GM18499 (cell line): ENCODE data around the gene LEF1.
"Not testable (repeated sequence)": the region's sequence is repeated elsewhere in the genome, so short reads cannot be mapped to it uniquely, and the experiment has no call there.

Source experiments
- ATAC-seq: cut with Tn5 transposase; IDR thresholded peaks from one replicate; pipeline ENCODE4 v1.9.1; 2021; ENCODE audit warnings: moderate number of reproducible peaks; ENCODE audit not compliant: insufficient read depth, unreplicated experiment

The LEF1 gene

DNA sequence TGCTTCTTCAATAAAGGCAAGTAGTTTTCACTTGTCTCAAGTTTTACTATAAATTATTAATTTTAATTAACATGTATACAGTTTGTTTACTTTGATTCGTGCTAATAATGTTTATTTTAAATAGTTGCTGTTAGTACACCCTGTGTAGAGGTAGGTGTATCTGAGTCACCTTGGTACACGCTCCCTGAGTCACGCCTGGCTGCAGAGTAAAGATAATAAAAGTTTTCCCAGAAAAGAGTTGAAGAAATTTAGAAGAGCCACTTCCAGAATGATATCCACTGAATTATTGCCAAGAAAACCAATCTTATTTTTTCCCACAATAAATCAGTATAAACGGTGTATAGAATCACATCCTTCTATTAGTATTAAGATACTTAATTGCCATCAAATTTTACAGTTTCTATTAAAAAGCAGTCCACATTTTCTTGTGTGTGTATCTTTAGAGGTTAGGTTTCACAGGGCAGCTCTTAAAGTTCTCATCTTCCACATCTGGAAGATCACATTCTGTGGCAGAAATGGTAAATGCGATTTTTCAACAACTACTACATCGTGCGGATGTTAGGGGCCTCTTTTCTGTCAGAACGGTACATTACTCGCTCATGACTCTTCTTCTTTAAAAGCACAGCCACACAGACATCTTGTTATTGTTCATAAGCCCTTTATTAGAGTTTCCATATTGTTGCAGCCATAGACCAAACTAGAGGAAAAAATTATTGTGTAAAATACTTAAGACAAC lies 123.6 kb downstream of the LEF1 start:
- ATAC-seq, result no peak

DNA sequence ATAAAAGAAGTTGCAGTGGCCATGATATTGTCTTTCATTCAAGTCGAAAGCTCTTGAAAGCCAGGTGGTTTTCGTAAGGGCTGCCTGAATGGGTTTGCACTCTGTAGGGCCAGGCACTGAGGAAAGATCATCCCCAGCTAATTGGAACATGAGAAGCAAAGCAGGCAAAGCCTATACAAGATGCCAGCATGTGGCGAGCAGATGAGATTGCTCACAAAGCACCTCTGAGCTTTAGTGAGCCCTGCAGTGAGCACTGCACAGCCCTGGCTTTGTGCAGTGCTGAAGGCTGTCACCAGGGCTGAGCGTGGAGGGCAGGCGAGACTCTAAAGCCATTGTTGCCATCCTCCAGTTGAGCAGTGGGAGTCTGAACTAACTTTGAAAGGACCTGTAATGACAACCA lies 125.2 kb downstream of the LEF1 start:
- ATAC-seq, result no peak

DNA sequence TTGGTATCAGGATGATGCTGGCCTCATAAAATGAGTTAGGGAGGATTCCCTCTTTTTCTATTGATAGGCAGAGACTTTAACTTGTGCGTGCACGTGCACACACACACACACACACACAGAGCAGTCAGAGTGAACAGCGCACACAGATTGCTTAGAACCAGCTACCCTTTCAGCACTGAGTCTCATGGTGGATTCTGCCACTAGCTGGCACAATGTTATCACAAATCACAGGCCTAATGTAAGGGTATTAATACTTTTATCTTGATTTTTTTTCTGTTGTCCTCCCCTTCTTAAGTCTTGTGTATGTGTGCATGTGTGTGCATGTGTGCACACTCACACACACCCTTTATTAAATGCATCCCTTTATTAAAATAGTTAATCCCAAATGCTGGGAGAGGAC lies 125.8 kb downstream of the LEF1 start:
- no peak for ATAC-seq

DNA sequence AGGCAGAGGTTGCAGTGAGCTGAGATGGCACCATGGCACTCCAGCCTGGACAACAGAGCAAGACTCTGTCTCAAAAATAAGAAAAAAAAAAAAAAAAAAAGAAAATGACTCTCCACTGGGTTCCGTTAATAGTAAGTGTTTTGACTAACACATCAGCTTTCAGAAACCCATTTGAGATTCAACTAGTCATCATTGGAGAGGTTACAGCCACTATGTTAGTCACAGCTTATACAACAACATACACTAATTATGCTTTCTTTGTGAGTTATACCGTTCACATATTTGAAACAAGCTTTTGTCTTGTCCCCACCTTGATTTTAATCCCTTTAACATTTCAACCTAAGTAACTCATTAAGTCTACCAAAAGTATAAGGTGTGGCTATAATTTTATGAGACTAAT lies 130.8 kb downstream of the LEF1 start:
- ATAC-seq, result no peak

DNA sequence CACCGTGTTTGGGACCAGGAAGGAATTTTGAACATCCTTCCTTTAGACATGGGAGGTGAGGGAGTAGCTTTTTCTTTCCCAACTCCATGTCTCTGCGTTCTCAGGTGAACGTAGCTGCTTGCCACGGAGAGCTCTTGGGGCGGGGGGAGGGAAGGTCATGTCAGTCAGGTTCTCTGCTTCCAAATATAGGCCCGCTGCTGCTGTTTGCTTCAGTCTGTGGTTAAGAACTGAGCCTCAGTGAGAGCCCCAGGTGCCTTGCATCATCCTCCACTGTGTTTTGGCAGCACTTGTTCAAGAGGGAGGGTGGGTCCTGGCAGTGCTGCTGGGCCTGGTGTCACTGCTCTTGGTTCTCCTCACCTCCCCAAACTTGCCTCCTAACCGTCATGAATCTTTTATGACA lies 132.5 kb downstream of the LEF1 start:
- ATAC-seq, result no peak

DNA sequence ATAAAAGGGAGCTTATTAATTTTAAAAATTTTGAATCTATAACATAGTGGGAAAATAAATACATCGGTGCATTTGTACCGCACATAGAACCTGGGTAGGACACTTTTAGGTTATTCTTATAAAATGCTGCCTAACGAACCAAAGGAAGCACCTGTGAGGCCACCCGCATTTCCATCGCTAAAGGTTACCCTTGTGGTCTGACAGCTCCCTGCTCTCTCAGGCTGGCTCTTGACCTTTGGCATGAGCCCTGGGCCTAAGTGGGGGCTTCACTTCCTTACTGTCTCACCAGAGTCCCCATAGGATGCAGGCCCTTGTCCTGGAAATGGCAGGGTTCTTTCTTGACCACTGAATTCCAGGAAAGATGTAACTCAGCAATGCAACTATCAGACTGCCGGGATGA lies 133.0 kb downstream of the LEF1 start:
- no peak for ATAC-seq

DNA sequence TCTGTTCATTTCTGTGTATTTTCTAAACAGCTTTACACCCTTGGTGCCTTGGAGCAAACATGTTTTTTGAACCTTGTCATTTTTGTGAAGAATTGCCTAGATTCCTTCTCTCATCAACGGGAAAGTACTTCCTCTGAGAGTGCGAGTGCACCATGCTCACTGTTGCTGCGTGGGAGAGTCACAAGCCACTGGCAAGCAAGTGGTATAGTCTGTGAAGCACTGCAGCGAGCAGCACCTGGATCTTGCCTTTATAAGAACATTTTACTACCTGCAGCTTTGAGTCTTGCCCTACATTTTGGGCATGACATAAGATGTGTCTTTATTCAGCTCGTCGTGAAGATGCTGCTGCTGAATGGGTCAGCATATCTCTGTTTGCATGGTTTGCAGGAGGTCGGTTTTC lies 134.2 kb downstream of the LEF1 start:
- no peak for ATAC-seq

DNA sequence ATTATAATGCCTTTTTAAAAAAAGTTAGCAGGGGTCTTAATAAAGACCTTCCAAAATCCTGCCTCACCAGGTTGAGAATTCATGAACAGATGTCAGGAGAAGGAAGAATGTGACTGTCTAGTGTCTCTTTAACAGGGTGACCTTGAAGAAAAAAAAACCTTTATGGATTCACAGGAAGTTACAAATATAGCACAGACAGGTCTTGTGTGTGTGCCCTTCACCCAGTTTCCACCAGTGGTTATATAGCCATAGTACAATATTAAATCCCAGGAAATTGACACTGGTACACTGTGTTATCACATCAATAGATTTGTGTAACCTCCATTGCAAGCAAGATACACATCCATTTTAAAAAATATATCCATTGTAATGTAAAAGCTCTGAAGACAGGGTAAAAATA lies 135.4 kb downstream of the LEF1 start:
- ATAC-seq, result no peak

DNA sequence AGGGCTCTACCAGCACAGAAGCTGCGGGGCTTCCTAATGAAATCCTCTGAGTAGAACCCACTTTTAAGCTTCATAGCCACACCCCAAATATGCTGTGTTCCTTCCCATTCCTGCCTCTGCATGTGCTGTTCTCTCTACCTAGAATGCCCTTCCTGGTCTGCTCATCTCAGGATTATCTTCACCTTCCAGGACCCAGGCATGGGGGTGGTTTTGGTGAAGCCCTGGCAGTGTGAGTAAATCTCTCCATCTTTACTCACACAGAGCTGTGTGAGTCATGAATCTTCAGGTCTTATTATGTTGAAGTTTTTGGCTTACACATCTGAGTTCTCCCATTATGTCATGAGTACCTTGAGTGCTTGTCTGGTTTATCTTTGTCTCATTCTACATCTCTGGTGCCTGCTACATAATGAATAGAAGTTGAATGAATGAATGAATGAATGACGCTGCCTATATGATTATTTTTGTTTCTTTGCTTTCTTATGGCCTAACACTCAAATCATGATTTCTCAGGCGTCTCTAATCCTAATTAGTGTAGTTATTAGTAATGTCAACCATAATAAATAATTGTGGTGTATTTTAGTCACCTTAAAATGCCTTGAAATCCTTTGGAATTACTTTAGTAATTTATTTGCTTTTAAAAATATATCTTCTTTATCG lies 137.2 kb downstream of the LEF1 start:
- no peak for ATAC-seq

DNA sequence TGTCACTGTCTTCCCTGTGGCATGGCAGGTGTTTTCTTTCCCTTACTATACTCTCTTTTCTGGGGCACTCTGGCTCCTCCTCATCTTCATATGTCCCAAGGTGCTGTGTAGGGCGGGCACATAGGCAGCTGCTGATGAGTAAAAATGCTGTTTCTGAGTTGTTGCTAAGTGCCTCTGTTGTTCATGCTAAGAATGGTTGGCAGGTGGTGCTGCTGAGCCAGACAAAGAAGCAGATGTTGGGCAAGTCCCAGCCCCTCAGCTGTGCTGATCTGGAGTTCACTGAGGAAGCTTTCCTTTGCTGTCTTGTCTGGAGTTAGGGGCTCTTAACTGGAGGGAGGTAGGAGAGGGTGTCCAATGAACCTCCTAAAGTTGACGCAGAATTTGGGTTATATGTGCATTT lies 138.4 kb downstream of the LEF1 start:
- peak; percentile 86 for ATAC-seq

DNA sequence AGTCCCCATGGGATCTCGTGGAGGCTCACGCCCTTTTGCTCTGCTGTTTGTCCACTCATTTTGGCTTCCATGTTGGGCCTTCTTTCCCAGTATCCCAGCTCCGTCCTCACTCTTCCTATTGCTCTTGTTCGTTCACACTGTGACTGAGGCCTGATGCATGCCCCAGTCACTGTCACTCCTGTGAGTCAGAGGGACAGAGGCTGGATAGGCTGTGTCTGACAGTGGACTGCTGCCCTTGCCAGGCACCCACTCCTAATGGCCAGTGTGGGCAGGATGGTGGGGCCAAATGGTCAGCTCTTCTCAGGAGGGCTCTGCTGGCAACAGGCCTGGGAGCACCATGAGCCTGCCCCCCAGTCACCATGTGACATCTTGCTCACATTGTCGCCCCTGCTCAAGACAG lies 139.0 kb downstream of the LEF1 start:
- no peak for ATAC-seq

DNA sequence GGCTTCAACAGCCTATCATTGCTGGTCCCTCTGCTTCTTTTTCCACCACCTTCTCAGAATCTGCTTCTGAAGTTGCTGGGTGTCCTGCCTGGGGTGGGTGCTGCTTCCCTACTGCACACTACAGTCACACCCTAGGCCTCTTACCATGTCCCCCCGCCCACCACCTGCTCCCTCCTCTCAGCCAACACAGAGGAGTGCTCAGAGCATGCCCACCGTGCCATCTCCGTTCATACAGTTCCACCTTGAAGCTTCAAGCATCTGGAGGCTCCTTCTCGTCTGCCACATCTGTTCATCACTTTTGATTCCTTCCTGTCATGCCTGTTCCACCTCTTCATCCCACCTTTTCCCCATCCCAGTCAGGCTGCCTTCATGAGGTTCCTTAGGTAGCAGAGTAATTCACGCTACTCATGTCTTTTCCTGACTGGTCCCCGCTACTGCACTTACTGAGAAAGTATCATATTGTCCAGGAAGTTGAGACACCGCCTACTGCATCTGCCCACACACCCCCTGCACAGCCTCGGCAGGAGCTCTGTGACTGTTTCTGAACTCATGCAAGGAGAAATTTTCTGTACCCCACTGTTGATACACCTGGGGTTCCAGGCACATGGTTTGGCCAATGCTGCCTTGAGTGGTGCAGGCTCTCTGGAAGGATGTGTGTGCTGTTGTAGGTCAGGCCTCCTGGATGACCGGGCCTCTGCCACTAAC lies 139.6 kb downstream of the LEF1 start:
- no peak for ATAC-seq

DNA sequence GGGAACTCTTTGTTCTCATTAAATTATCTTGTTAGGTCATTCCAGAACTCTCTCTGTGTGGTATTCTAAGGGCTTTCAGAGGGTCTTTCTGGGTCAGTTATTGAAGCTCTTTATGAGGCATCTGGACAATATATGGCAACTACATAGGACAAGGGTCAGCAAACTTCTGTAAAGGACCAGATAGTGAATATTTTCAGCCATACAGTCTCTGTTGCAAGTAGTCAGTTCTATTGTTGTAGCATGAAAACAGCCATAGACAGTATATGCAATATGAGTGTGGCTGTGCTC lies 143.9 kb downstream of the LEF1 start:
- no peak for ATAC-seq

DNA sequence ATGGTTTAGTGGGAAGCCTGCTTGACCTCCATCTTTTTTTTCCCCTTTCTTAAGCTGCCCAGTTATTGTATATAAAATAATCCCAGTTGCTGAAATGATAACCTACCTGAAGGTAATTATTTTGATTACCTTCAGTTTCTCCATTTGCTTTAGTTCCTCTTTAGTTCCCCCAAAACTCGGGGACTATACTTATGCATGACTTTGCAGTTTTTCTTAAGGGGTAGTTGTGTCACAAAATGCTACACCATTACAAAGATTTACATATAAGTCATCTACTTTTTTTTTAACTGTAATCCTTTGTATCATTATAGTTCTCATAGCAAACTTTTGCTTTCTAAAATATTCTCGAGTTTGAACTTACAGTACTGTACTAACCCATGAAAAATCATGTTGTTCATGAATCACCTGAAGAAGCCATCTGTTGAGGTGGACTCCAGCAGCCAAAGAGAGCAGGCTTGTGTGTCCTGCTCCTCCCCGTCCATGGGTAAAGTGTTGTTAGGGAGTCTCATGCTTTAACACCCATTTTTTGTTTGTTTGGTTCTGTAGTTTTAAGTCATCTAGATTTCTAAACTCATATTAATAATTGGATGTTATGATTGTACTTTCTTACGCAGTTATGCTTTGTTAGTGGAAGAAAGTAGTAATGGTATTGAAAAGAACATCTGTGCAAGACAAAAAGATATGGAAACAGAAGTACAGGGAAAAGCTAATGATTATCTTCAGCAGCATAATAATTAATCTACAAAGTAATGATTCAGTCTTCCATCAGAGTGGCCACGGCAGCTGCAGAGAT lies 144.5 kb downstream of the LEF1 start:
- no peak for ATAC-seq

DNA sequence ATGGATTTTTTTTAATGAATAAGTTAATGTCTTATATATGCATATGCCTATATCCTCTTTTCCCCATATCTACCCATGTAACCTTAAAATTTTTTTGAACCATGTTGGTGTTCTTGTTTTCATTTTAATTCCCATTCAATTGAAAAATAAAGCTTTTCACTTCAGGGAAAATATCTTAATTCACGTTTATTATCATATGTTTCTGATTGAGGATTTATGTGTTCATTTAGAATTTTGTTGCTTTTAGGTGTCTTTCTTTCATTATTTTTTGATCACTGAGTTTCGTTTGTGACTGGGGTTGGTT lies 149.9 kb downstream of the LEF1 start:
- ATAC-seq, result no peak

DNA sequence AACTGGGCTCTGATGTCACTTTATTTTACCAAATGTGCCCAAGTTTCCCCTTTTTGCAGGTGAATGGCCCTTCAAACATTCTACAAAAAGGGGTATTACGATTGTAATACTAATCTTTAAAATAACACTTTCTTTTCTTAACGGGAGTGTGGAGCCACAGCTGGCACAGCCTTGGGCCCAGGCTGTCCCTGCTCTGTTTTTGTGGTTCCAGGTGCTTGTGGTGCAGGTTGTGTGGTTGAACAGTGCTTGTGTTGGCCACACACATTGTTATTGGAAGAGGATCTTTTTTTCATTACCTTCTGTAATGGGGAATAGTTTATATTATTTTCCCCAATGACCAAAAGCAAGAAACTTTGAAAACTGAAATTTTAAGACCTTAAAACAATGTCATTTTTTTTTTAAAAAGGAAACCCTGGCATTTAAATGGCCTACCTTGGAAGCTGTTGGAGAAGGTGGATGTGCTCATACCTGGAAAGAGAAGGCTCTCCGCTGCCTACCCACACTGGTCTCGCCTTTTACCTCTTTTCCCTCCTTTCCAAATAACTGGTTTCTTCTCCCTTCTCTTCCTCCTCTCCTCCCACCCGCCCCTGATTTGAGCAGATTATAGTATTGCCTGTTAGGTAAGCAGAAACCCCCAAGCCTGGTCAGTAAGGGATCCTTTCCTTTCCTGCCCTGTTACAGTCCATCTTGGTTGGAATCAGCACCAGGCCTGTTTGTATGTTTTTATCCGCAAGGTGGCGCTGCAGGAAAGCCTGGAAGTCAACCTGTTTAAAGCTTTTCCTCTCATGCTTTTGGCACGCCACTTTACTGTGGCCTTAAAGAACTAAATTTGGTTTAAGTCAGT lies 150.5 kb downstream of the LEF1 start:
- ATAC-seq, result peak; percentile 78

DNA sequence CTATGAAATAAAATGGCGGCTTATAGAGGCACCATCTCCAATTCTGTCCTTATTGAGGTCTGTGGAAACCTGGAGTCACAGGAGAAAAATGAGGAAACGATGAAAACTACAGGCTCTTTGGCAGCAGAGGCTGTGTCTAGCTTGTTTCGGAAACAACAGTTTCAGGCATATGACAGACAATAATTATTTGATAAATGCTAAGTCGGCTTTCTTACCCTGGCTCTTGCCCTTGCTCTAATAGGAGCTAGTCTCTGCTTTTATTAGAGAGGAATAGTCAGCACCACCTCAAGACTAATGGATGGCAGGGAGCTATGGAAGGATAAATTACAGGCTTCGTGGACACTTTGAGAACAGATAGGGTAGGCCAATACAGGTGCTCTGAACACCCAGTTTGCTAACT lies 154.8 kb downstream of the LEF1 start:
- ATAC-seq, result no peak

DNA sequence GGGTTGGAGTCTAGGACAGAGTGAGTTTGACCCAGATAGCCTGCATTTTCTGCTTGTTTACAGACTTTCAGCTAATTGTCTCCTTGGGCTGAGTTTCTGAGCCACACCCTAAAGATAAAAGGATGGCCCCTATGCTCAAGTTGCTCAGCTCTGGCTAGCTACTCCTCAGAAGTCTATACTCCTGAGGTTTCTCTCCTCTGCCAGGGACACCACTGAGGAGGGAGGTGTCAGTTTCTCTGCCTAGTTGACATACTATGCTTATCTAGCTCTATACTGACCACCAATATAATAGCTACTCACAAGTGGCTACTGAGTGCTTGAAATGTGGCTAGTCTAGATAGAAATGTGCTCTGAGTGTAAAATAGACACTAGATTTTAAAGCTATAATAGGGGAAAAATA lies 155.4 kb downstream of the LEF1 start:
- ATAC-seq, result no peak

DNA sequence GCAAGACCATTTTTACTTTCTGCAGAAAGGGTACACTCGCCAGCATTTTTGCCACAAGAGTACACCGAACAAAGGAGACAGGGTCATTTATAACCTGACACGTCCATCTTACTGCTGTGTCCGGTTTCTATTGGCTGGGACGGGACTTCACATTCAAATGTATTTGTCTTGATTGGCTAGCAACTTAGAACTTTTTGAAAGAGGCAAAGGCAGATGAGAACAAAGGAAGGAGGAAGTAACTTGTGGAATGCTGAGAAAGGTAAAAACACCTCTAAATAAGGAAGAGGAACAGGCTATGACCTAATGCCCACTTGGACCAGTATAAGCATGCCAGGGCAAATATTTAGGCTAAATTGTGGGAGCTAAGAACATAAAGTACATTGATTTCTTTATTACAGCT lies 156.3 kb downstream of the LEF1 start:
- not testable (repeated sequence) for ATAC-seq

DNA sequence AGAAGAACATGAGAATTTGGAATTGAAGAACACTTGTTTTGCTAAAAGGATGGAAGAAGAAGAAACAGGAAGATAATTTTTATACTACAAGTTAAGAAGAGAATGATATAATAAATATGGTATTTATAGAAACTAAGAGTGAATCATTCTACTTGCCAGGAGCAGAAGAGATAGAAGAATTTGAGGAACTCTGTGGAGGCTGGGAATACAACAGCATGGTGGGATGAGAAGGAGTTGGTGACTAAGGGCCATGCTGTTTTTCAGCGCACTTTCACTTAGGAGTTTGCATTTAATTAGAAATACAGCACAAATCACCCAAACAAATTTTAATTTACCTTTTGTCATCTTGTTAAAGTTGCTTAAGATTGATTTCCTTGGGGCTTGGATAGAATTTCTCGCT lies 158.6 kb downstream of the LEF1 start:
- no peak for ATAC-seq
